GM21367 (cell line): ENCODE measurements around the gene SLC25A44.
"Not testable (repeated sequence)": the region's sequence is repeated elsewhere in the genome, so short reads cannot be mapped to it uniquely, and the experiment has no call there.

Experiments
- ATAC-seq: cut with Tn5 transposase; IDR thresholded peaks from one replicate; pipeline ENCODE4 v1.9.1; 2021; ENCODE audit not compliant: unreplicated experiment

SLC25A44 gene

DNA sequence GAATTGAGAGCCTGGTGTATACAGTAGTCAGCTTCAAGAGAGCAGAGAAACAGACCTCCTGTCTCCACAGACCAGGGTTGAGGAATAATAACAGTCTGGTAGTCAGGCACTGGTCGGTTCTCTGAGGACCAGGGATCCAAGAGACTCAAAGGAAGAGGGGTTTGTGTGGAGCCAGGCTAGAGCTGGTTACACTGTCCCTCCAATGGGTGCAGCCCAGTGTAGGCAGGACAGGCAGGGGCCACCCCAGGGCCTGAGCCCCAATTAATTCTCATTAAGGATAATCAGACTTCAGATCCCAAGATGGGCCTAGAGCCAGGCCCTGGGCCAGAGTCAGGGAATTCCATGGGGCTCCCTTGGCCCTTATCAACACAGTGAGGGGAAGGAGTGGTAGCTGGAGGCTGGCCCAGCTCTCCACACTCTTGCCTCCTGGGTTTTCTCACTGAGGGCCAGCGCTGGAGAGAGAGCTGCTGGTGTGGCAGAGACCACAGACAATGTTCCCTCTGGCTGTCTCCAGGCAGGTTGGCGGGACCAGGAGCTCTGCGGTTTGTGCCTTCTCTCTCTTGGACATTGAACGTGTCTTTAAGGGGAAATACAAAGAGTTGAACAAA, 31.4 kb upstream of the SLC25A44 start:
- ATAC-seq: no peak

DNA sequence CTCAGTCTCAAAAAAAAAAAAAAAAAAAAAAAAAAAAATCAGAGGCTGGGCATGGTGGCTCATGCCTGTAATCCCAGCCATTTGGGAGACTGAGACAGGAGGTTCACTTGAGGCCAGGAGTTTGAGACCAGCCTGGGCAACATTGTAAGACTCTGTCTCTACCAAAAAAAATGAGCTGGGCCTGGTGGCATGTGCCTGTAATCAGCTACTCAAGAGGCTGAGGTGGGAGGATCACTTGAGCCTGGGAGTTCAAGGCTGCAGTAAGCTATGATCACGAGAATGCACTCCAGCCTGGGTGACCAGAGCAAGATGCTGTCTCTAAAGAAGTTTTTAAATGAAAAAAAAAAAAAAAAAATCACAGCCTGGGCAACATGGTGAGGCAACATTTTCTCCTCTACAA, 30.2 kb upstream of the SLC25A44 start:
- ATAC-seq: no peak

DNA sequence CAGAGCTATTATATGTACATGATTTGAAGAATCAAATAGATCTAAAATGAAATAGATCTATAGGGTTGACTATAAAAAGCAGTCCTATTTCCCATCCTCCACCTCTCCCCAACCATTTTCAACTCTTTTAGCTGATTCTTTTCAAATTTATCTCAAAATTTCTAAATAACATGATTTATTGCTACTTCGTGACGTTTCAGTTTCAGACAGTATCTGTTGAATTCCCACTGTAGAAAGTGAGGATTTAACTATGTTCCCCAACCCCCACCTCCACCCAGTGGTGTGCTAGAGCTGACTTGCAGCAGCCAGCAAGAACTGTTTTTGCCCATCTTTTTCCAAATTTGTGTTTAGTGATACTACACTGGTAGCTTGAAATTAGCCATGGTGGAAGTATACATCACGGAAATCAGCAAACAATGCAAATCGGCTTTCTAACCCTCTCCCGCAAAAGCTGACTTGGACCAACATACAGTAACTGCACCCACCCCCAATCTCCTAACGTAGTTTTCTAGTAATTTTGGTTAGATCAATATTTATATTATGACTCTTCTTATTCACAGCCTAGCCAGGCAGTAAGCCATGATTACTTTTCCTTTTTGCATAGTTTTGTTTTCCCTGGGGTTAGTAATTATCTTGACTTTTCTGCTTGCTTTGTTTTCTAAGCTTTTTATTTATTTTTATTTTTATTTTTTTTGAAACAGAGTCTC, 29.6 kb upstream of the SLC25A44 start:
- no peak for ATAC-seq

DNA sequence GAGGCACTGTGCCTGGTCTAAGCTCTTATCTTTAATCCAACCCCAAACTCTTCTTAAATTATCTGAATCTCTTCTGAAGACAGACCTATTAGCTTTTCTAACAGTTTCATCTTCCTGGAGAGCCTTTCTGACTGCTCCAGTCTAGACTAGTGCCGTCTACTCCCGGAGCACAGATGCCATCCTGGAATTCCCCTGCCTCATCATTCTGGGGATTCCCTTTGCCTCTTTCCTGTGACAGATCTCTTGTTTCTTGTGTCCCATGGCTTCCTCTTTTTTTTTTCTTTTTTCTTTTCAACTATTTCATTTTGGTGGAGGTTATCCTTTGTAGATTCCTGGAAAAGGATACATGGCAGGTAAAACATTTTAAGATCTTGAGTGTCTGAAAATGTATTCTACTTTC, 28.8 kb upstream of the SLC25A44 start:
- ATAC-seq: no peak

DNA sequence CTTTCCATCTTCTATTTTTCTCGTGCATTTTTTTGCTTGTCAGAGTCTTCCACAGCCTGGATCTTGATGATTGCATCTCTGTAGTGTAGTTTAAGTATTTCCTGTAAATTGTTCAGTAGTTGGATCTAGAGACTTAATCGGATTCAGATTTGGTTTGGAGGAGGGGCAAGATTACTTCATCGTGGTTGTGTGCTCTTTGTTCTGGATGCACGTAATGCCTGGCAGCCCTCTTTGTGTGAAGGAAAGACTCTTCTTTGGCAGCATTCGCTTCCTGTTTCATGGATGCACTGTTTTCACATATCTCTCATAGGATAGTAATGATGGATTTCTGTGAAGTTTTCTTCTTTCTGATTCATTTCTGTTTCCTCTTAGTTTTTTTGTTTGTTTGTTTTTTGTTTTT, 26.4 kb upstream of the SLC25A44 start:
- ATAC-seq: no peak

DNA sequence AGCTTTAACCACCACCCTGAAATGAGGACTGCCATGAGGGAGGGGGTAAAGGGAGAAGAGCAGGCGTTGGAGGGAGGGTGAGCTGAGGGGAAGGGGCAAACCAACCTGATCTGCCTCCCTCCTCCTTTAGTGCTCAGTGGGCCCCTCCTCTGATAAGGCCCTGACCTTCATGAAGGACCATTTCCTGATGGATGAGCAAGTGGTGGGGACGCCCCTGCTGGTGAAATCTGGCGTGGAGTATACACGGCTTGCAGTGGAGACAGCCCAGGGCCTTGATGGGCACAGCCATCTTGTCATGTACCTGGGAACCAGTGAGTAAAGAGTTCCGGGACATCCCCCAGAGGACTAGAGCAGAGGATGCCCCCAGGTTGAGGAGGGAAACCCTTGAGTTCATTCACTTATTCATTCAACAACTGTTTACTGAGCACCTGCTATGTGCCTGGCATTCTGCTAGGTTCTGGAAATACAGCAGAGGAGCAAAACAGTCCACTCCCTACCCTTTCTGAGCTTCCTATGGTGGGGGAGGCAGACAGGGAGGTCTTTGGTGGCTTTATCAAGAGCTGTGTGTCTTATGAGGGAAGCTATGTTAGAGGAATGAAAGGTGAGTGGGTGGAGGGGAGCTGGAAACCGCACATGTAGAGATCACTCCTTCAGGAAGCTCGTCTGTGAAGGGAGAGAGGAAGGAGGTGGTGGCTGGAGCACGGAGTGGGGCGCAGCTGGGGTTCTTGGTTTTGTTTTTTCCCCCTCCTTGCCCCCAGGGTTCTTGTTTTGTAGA, 21.0 kb upstream of the SLC25A44 start:
- ATAC-seq: no peak

DNA sequence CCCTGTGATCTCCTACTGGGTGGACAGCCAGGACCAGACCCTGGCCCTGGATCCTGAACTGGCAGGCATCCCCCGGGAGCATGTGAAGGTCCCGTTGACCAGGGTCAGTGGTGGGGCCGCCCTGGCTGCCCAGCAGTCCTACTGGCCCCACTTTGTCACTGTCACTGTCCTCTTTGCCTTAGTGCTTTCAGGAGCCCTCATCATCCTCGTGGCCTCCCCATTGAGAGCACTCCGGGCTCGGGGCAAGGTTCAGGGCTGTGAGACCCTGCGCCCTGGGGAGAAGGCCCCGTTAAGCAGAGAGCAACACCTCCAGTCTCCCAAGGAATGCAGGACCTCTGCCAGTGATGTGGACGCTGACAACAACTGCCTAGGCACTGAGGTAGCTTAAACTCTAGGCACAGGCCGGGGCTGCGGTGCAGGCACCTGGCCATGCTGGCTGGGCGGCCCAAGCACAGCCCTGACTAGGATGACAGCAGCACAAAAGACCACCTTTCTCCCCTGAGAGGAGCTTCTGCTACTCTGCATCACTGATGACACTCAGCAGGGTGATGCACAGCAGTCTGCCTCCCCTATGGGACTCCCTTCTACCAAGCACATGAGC, 17.2 kb upstream of the SLC25A44 start:
- no peak for ATAC-seq

DNA sequence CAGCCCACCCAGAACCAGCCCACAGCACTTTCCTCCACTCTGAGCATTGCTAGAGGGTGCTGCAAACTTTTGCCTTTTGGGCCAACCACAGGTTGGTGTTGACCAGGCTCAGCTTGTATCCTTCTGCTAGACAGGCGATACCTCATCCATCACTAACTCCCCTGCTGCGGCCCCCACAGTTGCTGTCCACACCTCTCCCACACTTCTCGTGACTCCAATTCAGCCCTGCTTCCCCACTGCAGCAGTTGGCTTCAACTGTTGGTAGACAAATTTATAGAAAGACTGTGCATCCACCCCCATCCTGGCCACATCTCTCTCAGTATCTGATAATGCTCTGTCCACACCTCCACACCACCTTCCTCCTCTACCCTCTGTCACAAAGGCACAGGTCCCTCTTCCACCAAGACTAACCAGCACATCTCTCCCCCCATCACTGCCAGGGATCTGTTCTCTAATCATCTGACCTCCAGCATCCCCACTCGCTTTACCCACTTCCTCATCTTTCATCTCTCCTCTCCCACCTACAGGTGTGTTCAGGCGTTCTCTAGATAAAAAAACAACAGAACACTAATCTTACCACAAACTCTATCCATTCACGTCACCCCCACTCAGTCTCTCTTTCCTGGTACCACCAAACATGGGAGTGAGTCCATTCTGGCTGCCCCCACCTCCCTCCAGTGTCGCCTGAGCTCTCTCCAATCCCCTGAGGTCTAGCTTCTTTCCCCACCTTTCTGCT, 15.8 kb upstream of the SLC25A44 start:
- ATAC-seq: no peak

DNA sequence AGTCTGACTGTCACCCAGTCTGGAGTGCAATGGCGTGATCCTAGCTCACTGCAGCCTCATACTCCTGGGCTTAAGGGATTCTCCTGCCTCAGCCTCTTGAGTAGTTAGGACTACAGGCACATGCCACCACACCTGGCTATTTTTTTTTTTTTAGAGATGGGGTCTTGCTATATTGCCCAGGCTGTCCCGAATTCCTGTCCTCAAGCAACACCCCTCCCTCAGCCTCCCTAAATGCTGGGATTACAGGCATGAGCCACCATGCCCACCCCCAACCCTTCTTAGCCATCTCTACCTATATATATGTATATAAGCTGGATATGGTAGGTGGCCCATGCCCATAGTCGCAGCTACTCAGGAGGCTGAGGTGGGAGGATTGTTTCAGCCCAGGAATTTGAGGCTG, 13.4 kb upstream of the SLC25A44 start:
- ATAC-seq: no peak

DNA sequence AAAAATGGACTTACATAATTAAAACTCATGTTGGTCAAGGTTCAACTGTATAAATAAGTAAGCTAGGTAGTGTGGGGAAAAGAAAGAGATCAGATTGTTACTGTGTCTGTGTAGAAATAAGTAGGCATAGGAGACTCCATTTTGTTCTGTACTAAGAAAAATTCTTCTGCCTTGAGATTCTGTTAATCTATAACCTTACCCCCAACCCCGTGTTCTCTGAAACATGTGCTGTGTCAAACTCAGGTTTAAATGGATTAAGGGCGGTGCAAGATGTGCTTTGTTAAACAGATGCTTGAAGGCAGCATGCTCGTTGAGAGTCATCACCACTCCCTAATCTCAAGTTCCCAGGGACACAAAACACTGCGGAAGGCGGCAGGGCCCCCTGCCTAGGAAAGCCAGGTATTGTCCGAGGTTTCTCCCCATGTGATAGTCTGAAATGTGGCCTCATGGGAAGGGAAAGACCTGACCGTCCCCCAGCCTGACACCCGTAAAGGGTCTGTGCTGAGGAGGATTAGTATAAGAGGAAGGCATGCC, 12.4 kb upstream of the SLC25A44 start:
- not testable (repeated sequence) for ATAC-seq

DNA sequence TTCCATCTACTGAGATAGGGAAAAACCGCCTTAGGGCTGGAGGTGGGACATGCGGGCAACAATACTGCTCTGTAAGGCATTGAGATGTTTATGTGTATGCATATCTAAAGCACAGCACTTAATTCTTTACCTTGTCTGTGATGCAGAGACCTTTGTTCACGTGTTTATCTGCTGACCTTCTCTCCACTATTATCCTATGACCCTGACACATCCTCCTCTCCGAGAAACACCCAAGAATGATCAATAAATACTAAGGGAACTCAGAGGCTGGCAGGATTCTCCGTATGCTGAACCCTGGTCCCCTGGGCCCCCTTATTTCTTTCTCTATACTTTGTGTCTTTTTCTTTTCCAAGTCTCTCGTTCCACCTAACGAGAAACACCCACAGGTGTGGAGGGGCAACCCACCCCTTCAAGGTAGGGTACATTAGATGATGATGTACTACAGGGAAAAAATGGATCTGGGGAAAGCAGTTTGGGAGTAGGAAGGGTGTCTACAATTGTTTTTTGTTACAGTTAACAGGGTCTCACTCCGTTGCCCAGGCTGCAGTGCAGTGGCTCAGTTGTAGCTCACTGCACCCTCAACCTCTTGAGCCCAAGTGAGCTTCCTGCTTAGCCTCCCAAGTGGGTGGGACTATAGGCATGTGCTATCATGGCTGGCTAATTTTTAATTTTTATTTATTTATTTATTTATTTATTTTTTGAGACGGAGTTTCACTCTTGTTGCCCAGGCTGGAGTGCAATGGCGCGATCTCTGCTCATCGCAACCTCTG, 11.7 kb upstream of the SLC25A44 start:
- ATAC-seq: not testable (repeated sequence)

DNA sequence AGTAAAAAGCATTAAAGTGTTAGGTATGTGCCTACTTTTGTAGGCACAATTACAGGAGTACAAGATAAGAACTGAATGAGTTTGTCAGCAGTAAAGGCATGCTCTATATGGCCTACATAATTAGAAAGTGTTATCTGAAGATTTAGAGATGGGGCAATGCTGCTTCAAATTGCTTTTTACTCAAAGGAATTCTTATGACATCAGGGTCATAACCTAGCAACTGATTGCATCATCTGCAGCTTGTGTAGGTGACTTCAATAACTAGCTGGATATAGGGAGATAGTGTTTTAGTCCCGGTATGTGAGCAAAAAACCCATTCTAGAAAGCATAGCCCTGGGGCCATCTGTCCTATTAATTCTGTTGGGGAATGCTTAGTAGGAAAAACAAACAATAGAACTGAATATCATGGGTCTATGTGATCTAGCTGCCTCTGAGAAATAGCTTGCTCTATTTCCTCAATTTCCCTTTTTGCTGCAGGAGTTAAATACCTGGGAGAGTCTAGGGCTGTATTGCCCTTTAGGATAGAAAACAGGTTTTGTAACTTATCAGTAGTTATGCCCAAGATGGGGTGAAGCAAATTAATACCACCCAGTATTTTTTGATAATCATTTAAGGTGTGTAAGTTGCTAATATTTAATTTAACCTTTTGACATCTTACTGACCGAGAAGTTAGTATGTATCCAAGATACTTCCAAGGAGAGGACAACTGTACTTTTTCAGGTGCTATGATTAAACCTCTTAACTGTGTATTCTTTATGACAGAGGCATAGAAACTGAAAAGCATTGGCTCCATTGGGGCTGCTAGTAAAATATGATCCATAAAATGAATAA, 7.3 kb upstream of the SLC25A44 start:
- not testable (repeated sequence) for ATAC-seq

DNA sequence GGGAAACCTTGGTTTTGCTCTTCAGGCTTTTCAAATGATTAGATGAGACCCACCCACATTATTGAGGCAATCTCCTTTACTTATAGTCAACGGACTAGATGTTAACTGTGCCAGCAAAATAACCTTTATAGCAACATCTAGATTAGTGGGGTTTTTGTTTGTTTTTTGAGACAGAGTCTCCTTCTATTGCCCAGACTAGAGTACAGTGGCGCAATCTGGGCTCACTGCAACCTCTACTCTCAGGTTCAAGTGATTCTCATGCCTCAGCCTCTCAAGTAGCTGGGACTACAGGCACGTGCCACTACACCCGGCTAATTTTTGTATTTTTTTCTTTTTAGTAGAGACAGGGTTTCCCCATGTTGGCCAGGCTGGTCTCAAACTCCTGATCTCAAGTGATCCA, 3.6 kb upstream of the SLC25A44 start:
- ATAC-seq: not testable (repeated sequence)

DNA sequence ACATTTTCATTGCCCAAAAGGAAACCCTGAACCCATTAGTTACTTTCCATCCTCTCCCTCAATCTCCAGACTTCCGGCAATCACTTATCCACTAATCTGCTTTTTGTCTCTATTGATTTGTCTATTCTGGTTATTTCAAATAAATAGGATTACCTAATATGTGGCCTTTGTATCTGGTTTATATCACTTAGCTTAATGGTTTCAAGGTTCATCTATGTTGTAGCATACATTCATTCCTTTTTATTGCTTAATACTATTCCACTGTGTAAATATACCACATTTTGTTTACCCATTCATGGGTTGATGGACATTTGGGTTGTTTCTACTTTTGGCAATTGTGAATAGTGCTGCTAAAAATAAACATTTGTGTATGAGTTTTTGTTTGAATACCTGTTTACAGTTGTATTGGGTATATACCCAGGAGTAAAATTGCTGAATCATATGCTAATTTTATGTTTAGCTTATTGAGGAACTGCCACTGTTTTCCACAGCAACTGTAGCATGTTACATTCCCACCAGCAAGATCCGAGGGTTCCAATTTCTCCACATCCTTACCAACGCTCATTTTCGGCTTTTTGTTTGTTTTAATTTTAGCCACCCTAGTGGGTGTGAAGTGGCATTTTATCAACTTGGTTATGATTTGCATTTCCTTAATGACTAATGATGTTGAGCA, 2.5 kb upstream of the SLC25A44 start:
- no peak for ATAC-seq

DNA sequence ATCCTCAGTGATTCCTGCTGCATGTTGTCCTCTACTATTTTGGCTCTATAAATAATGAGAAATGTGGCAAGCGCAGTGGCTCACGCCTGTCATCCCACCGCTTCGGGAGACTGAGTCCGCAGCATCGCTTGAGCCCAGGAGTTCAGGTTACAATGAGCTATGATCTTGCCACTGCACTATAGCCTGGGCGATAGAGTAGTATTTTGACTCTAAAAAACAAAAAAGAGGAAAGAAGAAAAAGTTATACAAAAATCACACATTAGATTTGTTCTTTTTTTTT, 756 bp upstream of the SLC25A44 start:
- no peak for ATAC-seq

DNA sequence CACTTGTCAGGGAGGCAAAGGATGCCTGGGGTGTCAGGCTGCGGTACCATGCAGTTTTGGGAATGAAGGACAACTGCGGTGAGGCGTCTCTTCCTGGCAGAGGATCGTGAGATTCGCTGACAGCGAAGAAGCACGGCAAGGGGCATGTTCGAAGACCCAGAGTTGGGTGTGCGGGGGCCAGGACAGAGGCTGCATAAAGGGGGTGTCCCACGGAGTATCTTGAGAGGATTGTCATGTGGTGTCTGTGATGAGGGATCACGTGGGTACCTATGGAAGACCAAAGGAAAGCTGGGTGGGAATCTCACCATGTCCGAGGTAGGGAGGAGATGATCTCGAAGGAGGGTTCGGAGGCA, 372 bp downstream of the SLC25A44 start:
- no peak for ATAC-seq

DNA sequence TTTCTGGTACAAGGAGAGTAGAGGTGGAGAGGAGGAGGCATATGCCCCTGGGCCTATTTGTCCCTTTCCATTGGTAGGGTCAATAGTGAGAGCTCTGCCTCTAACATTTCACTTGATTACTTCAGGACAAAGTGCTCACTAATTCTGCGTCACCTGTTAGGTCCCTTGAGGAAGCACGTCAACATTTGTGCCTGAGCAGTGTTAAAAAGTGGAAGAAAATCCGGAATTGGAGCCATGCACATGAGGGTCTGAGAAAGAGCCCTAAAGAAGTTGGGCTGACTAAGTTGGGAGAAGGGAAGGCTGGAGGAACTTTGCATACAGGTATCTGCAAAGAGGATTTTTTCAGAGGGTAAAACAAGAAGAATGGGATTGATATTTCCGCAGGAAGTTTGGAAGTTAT, 1.9 kb downstream of the SLC25A44 start:
- no peak for ATAC-seq

DNA sequence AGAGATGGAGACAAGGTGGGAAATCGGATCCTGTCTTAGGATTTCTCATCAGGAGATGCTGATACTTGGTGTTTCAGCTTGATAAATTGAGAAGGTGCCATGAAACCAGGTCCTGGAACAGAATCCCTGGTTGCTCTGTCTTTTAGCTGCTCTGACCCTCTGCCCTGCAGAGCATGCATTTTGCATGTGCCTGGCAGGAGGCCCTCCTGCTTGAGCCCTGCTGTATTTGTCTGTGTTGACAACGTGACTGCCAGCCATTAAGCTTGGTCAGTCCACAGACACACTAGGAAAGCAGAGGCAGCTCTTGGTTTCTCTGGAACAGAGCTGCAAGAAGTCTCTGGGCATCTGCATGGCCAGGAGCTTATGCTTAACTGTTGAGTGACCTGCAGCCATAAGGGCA, 2.5 kb downstream of the SLC25A44 start:
- no peak for ATAC-seq

DNA sequence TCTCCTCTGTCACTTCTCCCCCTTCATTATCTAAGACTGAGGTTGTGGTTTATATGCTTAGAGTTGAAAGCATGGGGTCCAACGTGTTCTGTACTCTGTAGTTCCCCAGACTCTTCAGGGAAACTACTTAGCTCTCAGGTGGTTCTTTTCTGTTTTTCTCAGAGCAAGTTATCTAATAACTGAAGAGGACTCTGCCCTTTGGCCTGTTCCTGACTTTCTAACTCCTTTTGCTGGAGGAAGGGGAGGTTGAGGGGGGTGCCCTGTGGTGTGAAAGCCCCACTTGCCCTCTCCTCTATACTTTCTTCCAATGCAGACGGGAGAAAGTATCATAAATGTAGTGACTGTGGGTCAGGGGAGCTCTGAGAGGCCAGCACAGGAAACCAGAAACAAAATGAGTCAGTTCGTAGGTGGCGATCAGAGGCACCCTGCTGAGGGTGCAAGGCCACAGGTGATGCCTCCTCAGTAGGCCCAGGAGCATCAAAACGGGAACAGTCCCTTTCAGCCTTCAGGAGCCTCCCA, 5.0 kb downstream of the SLC25A44 start:
- no peak for ATAC-seq
